HepG2 (cell line): ENCODE measurements around the gene PCGF6. TPM values are rescaled to one million over a fixed set of nuclear protein-coding genes. Genes with fewer than 3 reads are reported as not detected.

Source experiments
- ARID5B ChIP-seq: IDR thresholded peaks from 2 replicates; pipeline ENCODE4 v1.4.0; 2020; ENCODE audit warnings: mild to moderate bottlenecking, missing genetic modification reagents
- GFI1 ChIP-seq: sonication (generic); formaldehyde crosslinking; IDR thresholded peaks from 2 replicates; pipeline ENCODE4 v1.5.0; 2020; ENCODE audit warnings: missing genetic modification reagents, mild to moderate bottlenecking, borderline replicate concordance
- GRHL1 ChIP-seq: sonication (generic); formaldehyde crosslinking; conservative IDR thresholded peaks from 2 replicates; pipeline ENCODE4 v1.8.0; 2022; ENCODE audit warnings: missing genetic modification reagents
- HIVEP1 ChIP-seq: sonication (generic); formaldehyde crosslinking; IDR thresholded peaks from 2 replicates; pipeline ENCODE4 v1.4.0; 2020; ENCODE audit warnings: mild to moderate bottlenecking, missing genetic modification reagents
- KAT8 ChIP-seq: IDR thresholded peaks from 2 replicates; pipeline ENCODE4 v1.6.1; 2016; ENCODE audit warnings: missing genetic modification reagents, missing compliant biosample characterization
- NFIC ChIP-seq: IDR thresholded peaks from 2 replicates; pipeline ENCODE4 v1.6.1; 2012; ENCODE audit warnings: mild to moderate bottlenecking, low read length, inconsistent platforms
- NR2F6 ChIP-seq, 2 experiments: IDR thresholded peaks; 2 replicates each; pipeline ENCODE4 v1.6.1; 2016; ENCODE audit warnings: antibody characterized with exemption in 1 of 2, mild to moderate bottlenecking in 1 of 2
- PRPF4 ChIP-seq: fragments of 200-400 bp; formaldehyde crosslinking; IDR thresholded peaks from 2 replicates; pipeline ENCODE4 v1.6.1; 2016; ENCODE audit warnings: low read length, low read depth; ENCODE audit not compliant: poor library complexity, severe bottlenecking
- RFXAP ChIP-seq: sonication (generic); formaldehyde crosslinking; IDR thresholded peaks from 2 replicates; pipeline ENCODE4 v1.4.0; 2020; ENCODE audit warnings: missing genetic modification reagents, borderline replicate concordance
- SATB2 ChIP-seq: sonication (generic); formaldehyde crosslinking; IDR thresholded peaks from 2 replicates; pipeline ENCODE4 v1.5.0; 2020; ENCODE audit warnings: missing genetic modification reagents
- SSRP1 ChIP-seq: IDR thresholded peaks from 2 replicates; pipeline ENCODE4 v1.6.1; 2016; ENCODE audit warnings: control low read depth
- ZBTB44 ChIP-seq: sonication (generic); formaldehyde crosslinking; IDR thresholded peaks from 2 replicates; pipeline ENCODE4 v1.4.0; 2020; ENCODE audit warnings: missing genetic modification reagents
- ZFP41 ChIP-seq: sonication (generic); formaldehyde crosslinking; IDR thresholded peaks from 2 replicates; pipeline ENCODE4 v1.4.0; 2020; ENCODE audit warnings: mild to moderate bottlenecking, missing genetic modification reagents, borderline replicate concordance
- ZNF205 ChIP-seq: IDR thresholded peaks from 2 replicates; pipeline ENCODE4 v1.6.1; 2018; ENCODE audit warnings: missing biosample characterization, missing genetic modification reagents
- ZNF597 ChIP-seq: sonication (generic); formaldehyde crosslinking; IDR thresholded peaks from 2 replicates; pipeline ENCODE4 v1.5.0; 2020; ENCODE audit warnings: missing genetic modification reagents
- ZNF709 ChIP-seq: sonication (generic); formaldehyde crosslinking; IDR thresholded peaks from 2 replicates; pipeline ENCODE4 v1.5.0; 2020; ENCODE audit warnings: mild to moderate bottlenecking, missing genetic modification reagents
- ZSCAN29 ChIP-seq: sonication (generic); formaldehyde crosslinking; conservative IDR thresholded peaks from 2 replicates; pipeline ENCODE4 v1.4.0; 2020; ENCODE audit warnings: mild to moderate bottlenecking, missing genetic modification reagents
- polyA plus RNA-seq, 8 experiments: library from polyadenylated mRNA; depleted of rRNA in 3 of 8; stranded (reverse) in 7 of 8; unstranded in 1 of 8; fragments of >200 nt; fragmentation: Illumina TruSeq in 4 of 8; extraction: Trizol in 4 of 8; gene quantifications; 2 replicates each; pipeline versions ENCODE4 v1.2.1 to v1.2.3, GENCODE V29; 2011 to 2016; ENCODE audit warnings: low read depth in 4 of 8, missing spikeins in 1 of 8, mixed read lengths in 1 of 8; ENCODE audit not compliant: insufficient read depth in 1 of 8
- total RNA-seq, 5 experiments: library from RNA; depleted of rRNA; stranded (reverse); fragments of >200 nt; fragmentation: Illumina TruSeq; extraction: Trizol; gene quantifications; 2 replicates each; pipeline ENCODE4 v1.2.3, GENCODE V29; 2016; ENCODE audit warnings: low read depth in 1 of 5
- TF ChIP-seq, protein P1 (sequence below): sonication (generic); formaldehyde crosslinking; IDR thresholded peaks from 2 replicates; pipeline ENCODE4 v1.4.0; 2020; ENCODE audit warnings: mild to moderate bottlenecking, missing genetic modification reagents
- TF ChIP-seq, protein P2 (sequence below): sonication (generic); formaldehyde crosslinking; IDR thresholded peaks from 2 replicates; pipeline ENCODE4 v1.8.0; 2022; ENCODE audit warnings: mild to moderate bottlenecking, missing genetic modification reagents, moderate library complexity
- TF ChIP-seq, protein P3 (sequence below): sonication (generic); formaldehyde crosslinking; IDR thresholded peaks from 2 replicates; pipeline ENCODE4 v1.4.0; 2020; ENCODE audit warnings: missing genetic modification reagents

PCGF6 gene
- total and polyA plus RNA-seq, 2 of the 13 experiments (the other 11 are each of a cell fraction or from before 2014, with no cell fraction given): 5.2 to 19.4 TPM

DNA sequence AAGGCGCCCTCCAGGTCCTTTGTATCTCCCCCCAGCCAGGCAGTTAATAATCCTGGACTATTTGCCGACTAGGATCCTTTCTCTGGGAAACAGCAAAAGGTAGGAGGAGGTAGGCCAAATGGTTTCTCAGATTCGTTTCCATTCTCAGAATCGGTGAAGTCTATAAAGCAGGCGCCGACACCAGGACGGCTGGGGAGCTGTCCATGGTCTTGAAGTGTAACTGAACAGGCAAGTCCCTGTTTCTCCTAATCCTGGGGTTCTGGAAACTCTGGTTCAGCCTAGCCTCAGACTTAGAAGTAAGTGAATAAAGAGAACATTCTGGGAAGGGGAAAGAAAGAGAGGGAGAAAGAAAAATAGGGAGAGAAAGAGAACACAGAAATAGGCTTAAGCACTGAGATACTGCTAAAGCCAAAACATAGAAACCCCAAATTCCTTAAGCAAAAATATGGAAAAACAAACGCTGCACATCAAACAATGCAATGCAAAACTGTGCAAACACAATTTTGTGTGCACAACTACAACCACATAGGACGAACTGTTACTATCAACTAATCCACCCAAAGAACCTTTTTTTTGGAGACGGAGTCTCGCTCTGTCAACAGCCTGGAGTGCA lies 85.1 kb downstream of the PCGF6 start (continued):
- TF ChIP-seq SATB2 (CRISPR knock-in tag) (peak; percentile 92; the same call in 1 of the 2 replicates), ZFP41 (CRISPR knock-in tag) (no peak), RFXAP (CRISPR knock-in tag) (0 out of 2 replicates have a peak, but pooled peaks have one; percentile 43), NR2F6 (IDR thresholded peaks at IDR 0.05) (no peak), NR2F6 (CRISPR knock-in tag; IDR thresholded peaks at IDR 0.05) (peak; percentile 44; the same call in 1 of the 2 replicates), ZNF205 (CRISPR knock-in tag) (peak; percentile 68; the same call in 1 of the 2 replicates), ZBTB44 (CRISPR knock-in tag) (peak; percentile 96), GRHL1 (CRISPR knock-in tag) (no peak), KAT8 (CRISPR knock-in tag) (0 out of 2 replicates have a peak, but pooled peaks have one; percentile 57), SSRP1 (no peak), GFI1 (CRISPR knock-in tag) (no peak), ZSCAN29 (no peak), ZNF709 (CRISPR knock-in tag) (peak; percentile 56; the same call in 1 of the 2 replicates), PRPF4 (no peak), ZNF597 (no peak), ARID5B (peak; percentile 37; the same call in 1 of the 2 replicates), HIVEP1 (CRISPR knock-in tag) (no peak), NFIC (no peak)
- TF ChIP-seq, protein P1, sequence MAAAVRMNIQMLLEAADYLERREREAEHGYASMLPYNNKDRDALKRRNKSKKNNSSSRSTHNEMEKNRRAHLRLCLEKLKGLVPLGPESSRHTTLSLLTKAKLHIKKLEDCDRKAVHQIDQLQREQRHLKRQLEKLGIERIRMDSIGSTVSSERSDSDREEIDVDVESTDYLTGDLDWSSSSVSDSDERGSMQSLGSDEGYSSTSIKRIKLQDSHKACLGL (CRISPR knock-in tag): no peak
- TF ChIP-seq, protein P2, sequence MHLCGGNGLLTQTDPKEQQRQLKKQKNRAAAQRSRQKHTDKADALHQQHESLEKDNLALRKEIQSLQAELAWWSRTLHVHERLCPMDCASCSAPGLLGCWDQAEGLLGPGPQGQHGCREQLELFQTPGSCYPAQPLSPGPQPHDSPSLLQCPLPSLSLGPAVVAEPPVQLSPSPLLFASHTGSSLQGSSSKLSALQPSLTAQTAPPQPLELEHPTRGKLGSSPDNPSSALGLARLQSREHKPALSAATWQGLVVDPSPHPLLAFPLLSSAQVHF (CRISPR knock-in tag): no peak
- TF ChIP-seq, protein P3, sequence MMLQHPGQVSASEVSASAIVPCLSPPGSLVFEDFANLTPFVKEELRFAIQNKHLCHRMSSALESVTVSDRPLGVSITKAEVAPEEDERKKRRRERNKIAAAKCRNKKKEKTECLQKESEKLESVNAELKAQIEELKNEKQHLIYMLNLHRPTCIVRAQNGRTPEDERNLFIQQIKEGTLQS (CRISPR knock-in tag): peak; percentile 60; the same call in 1 of the 2 replicates
